ENCODE data around the gene USP35.

- TF ChIP-seq, protein P1, sequence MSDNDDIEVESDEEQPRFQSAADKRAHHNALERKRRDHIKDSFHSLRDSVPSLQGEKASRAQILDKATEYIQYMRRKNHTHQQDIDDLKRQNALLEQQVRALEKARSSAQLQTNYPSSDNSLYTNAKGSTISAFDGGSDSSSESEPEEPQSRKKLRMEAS (IDR thresholded peaks at IDR 0.05; ENCODE audit: low read depth): no peak
- TF ChIP-seq EZH2phosphoT487 (IDR thresholded peaks at IDR 0.05; ENCODE audit: borderline replicate concordance, low read depth) (no peak), TAF1 (IDR thresholded peaks at IDR 0.05; ENCODE audit: borderline replicate concordance, low read depth, low read length) (no peak), ZBTB33 (IDR thresholded peaks at IDR 0.05; ENCODE audit: borderline replicate concordance, low read depth) (no peak), CTCF (IDR thresholded peaks at IDR 0.05) (no peak), EP300 (IDR thresholded peaks at IDR 0.05; ENCODE audit: borderline replicate concordance in 1 of 2, low read depth in 1 of 2, low read length in 1 of 2) (no peak), YY1 (IDR thresholded peaks at IDR 0.05; ENCODE audit: low read depth) (no peak), RAD21 (IDR thresholded peaks at IDR 0.05; ENCODE audit: low read length) (no peak), FOXM1 (IDR thresholded peaks at IDR 0.05; ENCODE audit: low read depth) (no peak), POLR2AphosphoS5 (IDR thresholded peaks at IDR 0.05; ENCODE audit: low read depth, low read length) (no peak)
These were observed 5.1 kb downstream of the USP35 start for GRCh38 chr11:78193806-78194205.

Measured in SK-N-SH (cell line).